Body of pancreas (tissue), 4 donors: ENCODE data around the gene FXR2.

Source experiments
- CTCF ChIP-seq, 7 experiments: fragments of 450-650 bp in 4 of 7; fragments of 200-600 bp in 3 of 7; sonication (generic) in 3 of 7; IDR thresholded peaks; one replicate each; pipeline ENCODE4 v1.5.1; 2016 to 2019; ENCODE audit warnings: antibody characterized with exemption in 7 of 7
- POLR2A ChIP-seq, 3 donors: fragments of 450-650 bp; IDR thresholded peaks; one replicate each; pipeline ENCODE4 v1.6.1; 2016; ENCODE audit warnings: antibody characterized with exemption in 3 of 3, mild to moderate bottlenecking in 2 of 3

GRCh38 chr17:7556627-7557026 is 58.1 kb downstream of the FXR2 start:
- TF ChIP-seq CTCF (IDR thresholded peaks at IDR 0.05) (no peak), POLR2A (IDR thresholded peaks at IDR 0.05) (no peak)
